GM12801 (cell line): ENCODE data around the gene RYR2.

ENCODE experiments used
- CTCF ChIP-seq: IDR thresholded peaks from one replicate; pipeline ENCODE4 v1.5.1; 2011; ENCODE audit warnings: control low read depth; ENCODE audit not compliant: insufficient read length; ENCODE audit errors: extremely low read depth

The RYR2 gene

GRCh38 chr1:237042526-237042891, 525 bp downstream of the RYR2 start:
- no peak for TF ChIP-seq CTCF

- no peak for TF ChIP-seq CTCF
These were observed 1.1 kb downstream of the RYR2 start for GRCh38 chr1:237042892-237043576.

GRCh38 chr1:237043846-237044636, 2.1 kb downstream of the RYR2 start:
- no peak for TF ChIP-seq CTCF

GRCh38 chr1:237045278-237046016, 3.5 kb downstream of the RYR2 start:
- no peak for TF ChIP-seq CTCF

- no peak for TF ChIP-seq CTCF
These were observed 6.8 kb downstream of the RYR2 start for GRCh38 chr1:237048803-237049202.

GRCh38 chr1:237050185-237050584, 8.2 kb downstream of the RYR2 start:
- no peak for TF ChIP-seq CTCF

- TF ChIP-seq CTCF = no peak
These were observed 8.9 kb downstream of the RYR2 start for GRCh38 chr1:237050915-237051314.
